CD4-positive, alpha-beta T cell treated with Interleukin-6 for 4 hours (primary cell): ENCODE measurements around the gene HECTD4.
"Not testable (repeated sequence)": the region's sequence is repeated elsewhere in the genome, so short reads cannot be mapped to it uniquely, and the experiment has no call there.

Source experiments
- DNase-seq: peaks from one replicate; pipeline ENCODE4 v3.0.0-alpha.2; 2020; ENCODE audit warnings: mixed read lengths

HECTD4 gene

DNA sequence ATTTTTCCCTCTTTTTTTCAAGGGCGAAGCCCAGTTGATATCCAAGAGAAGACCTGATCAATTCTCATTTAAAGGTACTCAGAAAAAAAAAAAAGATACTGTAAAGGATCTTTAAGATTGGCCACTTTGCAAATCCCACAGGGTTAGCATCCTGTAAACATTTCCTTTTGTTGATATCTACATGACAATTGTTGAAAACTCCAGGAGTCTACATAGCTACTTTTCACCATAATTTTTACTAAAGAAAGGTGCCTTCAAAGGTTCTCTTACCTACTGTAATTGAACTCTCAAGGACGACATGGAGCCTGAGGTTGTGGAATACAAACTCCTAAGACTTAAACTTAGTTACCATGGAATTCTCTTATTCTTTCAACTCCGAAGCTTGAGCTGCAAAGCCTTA lies 125.5 kb downstream of the HECTD4 start:
- DNase-seq, result no peak

DNA sequence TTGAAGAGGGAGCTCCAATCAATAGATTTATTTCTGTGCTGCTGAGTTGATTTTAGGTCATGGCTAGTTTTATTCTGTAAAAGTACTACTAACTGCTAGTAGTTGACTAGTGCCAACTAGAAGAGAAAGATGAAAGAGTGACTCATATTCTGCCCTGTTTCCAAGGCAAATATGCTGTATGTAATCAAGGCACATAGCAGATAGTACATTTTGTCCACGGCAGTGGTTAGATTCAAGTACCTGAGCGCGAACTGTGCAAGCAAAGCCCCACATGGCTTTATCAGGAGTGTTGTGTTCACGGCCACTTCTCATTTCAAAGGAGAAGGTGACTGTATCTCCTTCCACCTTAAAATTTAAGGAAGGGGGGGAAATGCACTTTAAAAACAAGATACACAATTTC lies 130.0 kb downstream of the HECTD4 start:
- DNase-seq, result no peak

DNA sequence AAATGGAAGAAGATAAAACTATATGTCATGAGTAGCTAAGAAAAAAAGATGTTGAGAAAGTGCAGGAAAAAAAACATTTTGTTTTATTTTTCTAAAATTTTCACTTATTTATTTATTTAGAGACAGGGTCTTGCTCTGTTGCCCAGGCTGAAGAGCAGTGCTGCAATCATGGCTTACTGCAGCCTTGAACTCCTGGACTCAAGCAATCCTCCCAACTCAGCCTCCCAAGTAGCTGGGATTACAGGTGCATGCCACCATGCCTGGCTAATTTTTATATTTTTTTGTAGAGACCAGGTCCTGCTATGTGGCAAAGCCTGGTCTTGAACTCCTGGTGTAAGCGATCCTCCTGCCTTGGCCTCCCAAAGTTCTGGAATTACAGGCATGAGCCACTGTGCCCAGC lies 137.3 kb downstream of the HECTD4 start:
- not testable (repeated sequence) for DNase-seq

DNA sequence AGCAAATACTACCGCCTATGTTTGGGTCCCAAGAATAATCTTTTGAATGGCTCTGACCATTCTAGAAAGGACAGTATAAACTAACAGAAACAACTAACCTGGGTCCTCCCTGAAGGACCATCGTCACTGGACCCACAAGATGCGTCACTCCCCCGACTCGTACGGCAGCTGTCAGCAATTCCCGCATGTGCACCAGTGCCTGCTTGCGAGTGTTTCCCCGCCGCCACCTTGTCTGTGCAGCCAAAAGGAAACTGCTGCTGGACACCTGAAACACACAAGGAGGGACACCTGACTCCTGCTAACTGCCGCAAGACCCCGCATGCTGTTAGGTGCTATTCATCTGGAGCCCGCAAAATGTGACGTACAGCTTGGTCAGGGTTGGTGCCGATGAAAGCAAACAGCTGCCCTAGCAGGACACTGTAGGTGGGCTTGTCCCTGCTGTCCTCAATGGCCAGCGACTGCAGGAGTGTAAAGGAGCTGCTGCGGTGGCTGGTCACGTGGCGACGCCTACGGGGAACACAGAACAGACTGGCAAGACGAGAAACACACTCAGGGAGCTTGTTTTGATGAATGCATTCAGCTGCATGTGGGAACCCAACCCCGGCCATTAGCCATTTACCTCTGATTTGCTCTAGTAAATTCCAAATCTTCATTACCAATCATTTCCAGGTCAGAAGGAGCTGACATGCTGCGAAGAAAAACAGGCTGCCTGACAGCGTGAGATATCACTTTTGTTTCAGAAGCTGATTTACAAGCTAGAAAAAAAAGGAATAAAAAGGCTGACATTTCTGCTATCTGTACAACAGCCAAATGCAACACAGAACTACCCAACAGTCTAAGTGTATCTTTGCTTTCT lies 138.7 kb downstream of the HECTD4 start:
- no peak for DNase-seq

DNA sequence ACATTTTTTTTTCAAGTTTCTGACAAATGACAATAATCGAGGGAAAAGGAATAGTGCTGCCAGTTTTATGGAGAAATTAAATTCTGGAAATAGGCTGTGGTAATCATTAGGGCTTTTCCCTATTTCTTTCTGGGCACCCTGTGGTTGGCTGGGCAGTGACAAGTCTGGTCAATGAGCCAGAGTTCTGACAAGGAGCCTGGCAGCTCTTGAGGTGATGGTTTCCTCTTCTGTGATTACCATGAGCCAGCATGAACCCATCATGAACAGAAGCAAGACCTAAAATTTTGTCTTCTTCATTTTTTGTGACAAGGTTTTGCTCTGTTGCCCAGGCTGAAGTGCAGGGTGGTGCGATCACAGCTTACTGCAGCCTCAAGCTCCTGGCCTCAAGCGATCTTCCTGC lies 141.1 kb downstream of the HECTD4 start:
- DNase-seq, result no peak

DNA sequence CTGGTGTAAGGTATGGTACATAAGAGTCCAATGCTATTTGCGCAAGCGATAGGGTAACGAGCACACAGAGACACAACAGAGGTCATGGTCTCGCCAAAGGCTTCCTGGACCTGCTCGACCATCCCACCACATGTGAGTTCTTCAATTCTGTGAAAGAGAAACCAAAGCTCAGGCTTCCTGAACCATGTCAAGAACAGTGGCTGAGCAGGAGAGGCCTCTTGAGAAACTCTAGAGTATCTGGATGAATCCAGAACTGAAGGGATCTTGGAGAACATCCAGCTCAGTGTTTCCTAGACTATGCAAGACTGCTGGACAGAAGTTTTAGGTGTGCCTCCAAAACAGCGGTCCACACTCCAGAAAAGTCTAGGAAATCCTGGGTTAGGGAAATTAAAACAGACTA lies 142.3 kb downstream of the HECTD4 start:
- no peak for DNase-seq

DNA sequence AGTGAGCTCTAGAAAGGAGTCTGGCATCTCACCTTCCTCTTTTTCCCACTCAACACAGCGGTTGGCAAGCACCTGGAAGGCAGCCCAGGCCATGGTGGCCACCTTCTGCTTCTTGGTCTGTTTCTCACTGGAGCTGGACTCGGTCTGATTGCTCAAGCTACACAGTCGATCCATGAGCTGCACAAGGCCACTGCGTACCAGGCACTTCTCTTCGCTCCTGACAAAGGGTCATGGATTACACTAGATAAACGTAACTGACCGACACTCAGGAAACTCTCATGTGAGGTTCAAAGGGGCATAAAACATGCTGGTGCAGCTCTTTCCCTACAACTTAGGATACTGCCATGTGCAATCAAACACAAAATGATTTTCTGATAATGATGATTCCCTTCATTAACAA lies 143.2 kb downstream of the HECTD4 start:
- DNase-seq, result no peak

DNA sequence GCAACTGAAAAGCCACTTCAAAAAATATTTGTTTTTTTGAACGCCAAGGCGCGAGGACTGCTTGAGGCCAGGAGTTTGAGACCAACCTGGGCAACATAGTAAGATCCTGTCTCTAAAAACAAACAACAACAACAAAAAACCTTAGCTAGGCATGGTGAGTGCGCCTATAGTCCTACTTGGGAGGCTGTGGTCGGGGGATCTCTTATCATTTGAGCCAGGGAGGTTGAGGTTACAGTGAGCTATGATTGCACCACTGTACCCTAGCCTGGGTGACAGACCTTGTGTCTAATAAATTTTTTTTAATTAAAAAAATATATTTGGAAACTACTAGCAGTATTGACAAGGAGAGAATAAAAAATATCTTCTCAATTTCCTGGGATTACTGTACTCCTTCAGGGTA lies 143.8 kb downstream of the HECTD4 start:
- DNase-seq, result no peak

DNA sequence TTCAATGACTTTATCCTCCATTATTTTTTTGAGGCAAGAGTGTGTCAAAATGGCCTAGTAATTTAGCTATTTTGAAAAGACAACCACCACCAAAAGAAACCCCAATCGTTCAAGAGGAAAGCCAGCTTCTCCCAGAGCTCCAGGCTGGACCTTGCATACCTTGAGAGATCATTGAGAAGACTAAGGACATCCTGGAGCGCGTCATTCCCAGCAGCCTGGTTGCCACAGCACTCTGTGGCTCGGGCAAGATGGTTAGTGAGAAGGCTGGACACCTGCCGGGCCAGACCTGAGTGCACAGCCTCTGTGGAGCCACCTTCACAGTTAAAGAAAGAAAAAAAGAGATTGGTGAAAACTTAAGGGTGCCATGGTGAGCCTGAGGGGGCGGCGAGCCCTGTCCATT lies 145.4 kb downstream of the HECTD4 start:
- DNase-seq, result no peak

DNA sequence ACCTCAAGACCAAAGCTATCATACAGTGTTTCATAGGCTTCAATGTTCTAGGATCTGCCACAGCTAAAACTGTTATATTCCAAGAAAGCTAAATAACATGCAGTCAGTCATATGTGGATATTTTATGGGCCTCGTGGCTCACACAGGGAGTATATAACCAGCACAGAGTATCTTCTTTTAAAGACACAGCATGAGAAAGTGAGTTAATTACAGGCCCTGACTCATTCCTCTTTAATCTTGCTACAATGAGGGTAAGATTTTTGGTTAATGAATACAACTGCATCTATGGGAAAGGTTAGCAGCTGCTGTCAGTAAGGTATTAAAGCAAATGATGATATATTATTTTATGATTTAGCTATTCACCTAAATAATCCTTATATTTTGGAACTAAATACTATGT lies 145.8 kb downstream of the HECTD4 start:
- DNase-seq, result no peak

DNA sequence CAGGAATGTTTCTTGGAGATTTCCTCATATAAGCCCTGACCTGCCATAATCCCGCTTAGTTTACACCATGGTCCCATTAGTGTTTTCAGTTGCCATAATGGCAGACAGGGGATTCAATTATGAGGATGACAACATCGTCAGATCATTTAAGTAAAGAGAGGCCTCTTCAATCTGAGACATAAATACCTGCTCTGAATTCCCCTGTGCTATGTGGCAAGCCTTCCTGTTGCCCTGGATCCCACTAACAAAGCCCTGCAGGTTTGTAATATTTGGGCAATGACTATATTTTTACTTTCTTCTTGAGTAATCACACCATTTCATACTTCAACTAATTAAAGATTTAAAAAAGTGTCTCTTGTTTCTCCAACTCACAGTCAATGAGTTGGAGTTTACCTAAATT lies 147.9 kb downstream of the HECTD4 start:
- DNase-seq, result no peak

DNA sequence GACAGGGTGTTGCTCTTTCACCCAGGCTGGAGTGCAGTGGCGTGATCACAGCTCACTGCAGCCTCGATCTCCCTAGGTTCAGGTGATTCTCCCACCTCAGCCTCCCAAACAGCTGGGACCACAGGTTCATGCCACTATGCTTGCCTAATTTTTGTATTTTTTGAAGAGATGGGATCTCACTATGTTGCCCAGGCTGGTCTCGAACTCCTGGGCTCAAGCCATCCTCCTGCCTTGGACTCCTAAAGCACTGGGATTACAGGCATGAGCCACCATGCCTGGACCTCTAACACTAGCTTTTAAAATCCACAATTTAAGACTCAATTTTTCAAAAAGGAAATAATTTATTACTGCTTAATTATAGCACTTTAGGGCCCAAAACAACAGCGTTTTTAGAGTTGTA lies 149.0 kb downstream of the HECTD4 start:
- DNase-seq, result no peak

DNA sequence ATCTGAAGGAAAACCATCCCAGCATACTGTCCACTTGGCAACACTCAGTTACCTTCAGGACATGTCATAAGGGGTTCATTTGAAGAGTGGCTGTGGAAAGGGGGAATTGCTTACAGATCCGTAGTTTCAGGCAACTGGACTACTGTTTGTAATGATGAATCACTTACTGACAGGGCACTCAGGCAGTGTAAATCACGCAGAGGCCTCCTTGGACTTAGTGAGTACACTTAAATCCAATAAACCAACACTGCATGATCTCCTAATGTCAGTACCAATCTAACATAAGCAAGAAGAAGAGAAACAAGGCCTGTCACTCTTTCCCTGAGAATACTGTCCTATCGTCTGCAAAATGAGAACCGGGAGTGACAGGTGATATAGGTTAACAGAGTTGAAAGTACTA lies 152.1 kb downstream of the HECTD4 start:
- no peak for DNase-seq

DNA sequence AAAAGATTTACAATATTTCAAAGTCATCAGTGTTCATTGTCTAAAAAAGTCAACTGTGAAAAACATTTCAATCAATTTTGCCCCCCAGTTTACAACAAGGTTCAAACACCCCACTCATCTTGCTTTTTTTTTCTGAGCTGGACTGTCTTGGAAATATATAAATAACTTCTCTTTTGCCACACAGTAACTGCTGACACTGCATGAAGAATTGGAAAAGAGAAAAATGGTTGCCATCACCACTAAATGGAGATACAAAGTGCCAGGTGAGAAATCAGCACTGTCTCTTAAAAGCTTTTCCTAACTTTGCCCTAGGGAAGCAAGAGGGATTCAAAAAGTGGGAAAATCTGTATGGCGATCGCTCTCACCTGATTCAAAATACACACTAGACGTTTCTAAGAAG lies 155.5 kb downstream of the HECTD4 start:
- DNase-seq, result no peak

DNA sequence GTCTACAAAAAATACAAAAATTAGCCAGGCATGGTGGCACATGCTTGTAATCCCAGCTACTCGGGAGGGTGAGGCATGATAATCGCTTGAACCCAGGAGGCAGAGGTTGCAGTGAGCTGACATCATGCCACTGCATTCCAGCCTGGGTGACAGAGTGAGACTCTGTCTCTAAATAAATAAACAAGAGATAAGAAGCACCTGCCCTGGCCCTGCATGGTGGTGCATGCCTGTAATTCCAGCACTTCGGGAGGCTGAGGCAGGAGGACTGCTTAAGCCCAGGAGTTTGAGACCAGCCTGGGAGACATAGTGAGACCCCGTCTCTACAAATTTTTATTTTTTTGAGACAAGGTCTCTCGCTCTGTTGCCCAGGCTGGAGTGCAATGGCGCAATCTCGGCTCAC lies 161.6 kb downstream of the HECTD4 start:
- not testable (repeated sequence) for DNase-seq

DNA sequence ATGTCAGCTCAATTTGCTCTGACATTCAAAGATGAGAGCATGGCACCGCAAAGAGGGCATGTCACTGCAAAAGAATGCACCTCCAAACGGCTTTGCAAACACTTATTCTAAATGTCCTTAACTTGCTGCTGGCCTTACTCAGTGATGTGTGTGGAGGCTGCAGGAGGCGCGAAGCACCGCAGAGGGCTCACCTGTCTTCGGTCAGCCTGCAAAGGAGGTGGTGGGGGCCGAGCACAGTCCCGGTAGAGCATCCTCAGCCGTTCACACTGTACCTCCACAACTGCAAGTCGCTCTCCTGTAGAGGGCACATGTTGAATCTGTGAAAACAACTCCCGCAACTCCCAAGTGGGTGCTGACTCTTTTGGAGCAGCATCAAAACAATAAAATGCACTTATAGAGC lies 163.0 kb downstream of the HECTD4 start:
- DNase-seq, result no peak

DNA sequence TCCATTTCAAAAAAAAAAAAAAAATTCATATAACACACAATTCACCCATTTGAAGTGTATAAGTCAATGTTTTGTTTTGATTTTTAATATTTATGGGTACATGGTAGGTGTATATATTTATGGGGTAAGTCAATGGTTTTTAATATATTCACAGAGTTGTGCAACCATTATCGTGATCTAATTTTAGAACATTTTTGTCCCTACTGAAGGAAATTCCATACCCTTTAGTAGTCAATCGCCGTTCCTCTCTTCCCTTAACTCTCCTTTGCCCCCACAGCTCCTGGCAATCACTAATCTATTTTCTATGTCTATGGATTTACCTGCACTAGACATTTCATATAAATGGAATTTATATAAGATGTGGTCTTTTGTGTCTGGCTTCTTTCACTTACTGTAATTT lies 164.1 kb downstream of the HECTD4 start:
- no peak for DNase-seq

DNA sequence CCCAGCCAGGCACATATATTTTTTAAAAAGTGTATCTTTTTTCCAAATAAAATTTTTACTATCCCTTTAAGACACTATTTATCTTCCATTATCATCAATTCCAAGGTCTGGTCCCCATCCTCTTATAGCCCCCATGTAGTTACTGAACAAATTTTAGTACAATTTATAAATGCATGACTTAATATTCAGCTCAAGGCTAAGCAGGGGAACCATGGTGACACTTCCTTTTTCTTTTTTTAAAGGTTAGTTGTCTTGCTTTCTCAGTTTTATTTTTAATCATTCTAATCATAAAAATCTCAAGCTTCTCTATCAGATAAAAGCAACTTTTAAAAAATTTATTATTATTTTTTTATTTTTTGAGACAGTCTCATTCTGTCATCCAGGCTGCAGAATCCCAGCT lies 164.6 kb downstream of the HECTD4 start:
- DNase-seq, result no peak

DNA sequence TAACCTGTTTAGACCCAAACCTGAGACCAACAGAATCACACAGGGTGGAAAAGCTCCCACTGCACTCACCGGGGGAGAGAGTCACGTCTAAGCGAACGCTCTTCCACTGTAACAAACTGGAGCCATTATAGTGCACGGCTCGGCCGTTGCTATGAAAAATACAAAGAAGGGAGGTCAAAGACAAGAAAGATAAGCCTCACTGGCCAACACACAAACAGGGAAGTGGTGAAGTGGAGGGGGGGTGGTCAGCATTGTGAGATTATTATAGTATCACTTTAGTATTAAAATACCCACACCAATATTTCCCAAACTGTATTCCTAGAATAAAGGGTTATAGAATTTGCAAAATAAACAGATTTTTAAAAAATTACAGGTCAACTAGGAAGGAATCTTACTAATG lies 166.0 kb downstream of the HECTD4 start:
- no peak for DNase-seq

DNA sequence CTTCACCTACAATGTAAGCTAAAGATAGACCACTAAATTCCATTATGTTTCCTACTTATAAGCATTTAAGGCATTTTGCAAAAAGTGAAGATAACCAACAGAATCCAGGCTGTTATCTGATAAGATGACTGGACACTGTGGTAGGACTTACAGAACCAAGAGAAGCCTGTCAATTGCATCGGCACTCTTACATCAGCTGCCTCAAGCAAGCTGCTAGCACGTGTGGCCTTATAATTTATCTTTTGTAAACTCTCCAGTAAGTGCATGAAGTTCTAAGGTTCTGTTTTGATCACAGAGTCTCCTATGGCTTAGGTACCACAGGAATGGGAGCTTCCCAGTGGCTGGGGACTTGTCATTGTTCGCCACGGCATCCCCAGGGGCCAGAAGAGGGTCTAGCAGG lies 168.2 kb downstream of the HECTD4 start:
- DNase-seq, result no peak

DNA sequence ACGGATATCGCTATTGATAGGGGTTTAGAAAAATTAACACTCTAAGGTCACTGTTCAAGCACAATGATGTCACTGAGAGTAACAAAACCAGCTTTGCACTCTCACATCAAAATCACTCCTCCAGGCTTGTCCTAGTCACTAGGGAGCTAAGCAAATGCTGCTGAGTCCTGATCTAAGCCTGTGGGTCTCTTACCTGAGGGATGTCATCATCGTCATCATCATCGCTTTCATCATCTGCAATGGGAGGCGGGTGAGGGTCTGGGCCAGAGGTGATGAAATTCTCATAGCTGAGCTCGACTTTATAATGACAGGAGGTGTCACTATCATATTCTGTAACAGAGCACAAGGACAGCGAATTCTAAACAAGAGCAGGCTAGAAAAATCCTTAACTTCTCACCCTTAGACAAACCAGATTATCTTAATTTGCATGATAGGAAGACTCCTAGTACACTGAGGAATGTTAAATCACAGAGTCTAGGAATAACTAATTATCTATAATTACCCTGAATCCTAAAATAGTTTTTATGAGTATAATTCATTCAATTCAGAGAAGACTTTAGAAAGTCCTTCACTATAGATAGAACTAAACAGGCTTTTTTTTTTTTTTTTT lies 173.8 kb downstream of the HECTD4 start:
- DNase-seq, result no peak

DNA sequence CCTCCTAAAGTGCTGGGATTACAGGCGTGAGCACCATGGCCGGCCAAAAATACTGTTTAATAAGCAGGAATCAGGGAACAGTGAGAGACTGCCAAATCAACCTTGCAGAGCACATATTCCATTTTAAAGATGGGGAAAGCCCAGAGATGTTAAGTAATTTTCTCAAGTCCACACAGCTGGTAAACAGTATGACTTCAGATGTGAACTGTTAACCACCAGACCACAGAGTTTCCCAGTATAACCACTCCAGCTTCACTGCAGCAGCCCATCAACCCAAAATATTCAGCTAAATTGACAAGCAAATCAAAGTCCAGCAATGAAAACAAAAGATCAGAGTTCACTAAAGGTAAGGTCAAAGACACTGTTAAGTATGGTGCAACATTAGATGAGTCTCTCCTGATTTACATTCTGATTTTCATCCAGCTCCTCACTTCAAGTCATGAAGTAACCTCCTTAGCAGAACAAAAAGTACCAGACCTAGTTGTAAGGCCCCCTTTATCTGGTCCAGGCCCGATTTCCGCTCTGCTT lies 174.8 kb downstream of the HECTD4 start:
- no peak for DNase-seq

DNA sequence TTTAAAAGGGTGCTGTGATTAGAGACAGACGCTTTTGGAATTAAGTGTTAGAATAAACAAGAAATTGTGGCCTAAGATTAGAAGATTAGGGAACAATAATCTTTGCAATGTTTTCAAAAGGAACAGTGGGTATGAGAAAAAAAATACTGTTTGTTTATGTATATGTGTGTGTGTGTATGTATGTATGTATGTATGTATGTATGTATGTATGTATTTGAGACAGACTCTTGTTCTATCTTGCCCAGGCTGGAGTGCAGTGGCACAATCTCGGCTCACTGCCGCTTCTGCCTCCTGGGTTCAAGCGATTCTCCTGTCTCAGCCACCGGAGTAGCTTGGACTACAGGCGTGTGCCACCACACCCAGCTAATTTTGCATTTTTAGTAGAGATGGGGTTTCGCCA lies 175.3 kb downstream of the HECTD4 start:
- no peak for DNase-seq

DNA sequence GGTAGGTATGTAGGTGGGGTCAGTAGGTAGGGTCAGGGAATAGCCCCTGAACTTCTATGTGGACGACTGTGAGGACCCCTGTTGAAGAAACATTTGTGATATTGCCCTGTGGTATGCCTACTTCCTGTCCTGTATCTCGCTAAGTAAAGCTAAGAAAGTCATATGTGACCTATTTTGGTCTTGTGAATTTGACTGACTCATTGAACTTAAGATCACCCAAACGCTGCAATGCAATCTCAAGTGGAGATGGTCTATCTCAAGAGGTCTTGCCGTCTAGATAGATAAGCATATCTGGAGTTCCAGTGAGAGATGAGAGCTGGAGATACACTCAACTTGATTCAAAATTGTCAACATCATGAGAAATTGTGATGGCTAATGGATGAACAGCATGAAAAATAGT lies 183.1 kb downstream of the HECTD4 start:
- no peak for DNase-seq
